Activated B cell treated with CpG ODN at 0.5 μM for 24 hours (primary cell): Measurements from ENCODE around the gene CXorf58. TPM values are rescaled to one million over a fixed set of nuclear protein-coding genes. Genes with fewer than 3 reads are reported as not detected.
A peak's percentile ranks its signal among the peaks of the same experiment; 100 is the strongest.
"Not testable (repeated sequence)": the region's sequence is repeated elsewhere in the genome, so short reads cannot be mapped to it uniquely, and the experiment has no call there.

ENCODE experiments used
- ATAC-seq: fragments of 200-7000 bp; cut with Tn5 transposase; one replicate; pipeline ENCODE4 v1.10.0; 2021; ENCODE audit warnings: low read depth, mild to moderate bottlenecking, moderate library complexity
- CTCF ChIA-PET: fragments of 350-600 bp; sonication (Branson Sonifier 250); formaldehyde crosslinking; loops from one replicate; lab custom pipeline; 2021; ENCODE audit warnings: antibody characterized with exemption; lab: Charles Lee
- POLR2A ChIA-PET: fragments of 350-600 bp; sonication (Branson Sonifier 250); formaldehyde crosslinking; loops from one replicate; lab custom pipeline; 2021; ENCODE audit warnings: antibody characterized with exemption; lab: Charles Lee
- DNase-seq: peaks from one replicate; pipeline ENCODE4 v3.0.0; 2022
- H3K27ac Mint-ChIP-seq: one replicate; pipeline ENCODE4 v1.8.0; 2020; ENCODE audit warnings: mixed read lengths
- H3K27me3 Mint-ChIP-seq: one replicate; pipeline ENCODE4 v1.8.0; 2021; ENCODE audit warnings: mixed read lengths
- H3K36me3 Mint-ChIP-seq: one replicate; pipeline ENCODE4 v1.8.0; 2021; ENCODE audit warnings: low read depth, mixed read lengths
- H3K4me1 Mint-ChIP-seq: one replicate; pipeline ENCODE4 v1.8.0; 2021; ENCODE audit warnings: mixed read lengths
- H3K4me3 Mint-ChIP-seq: one replicate; pipeline ENCODE4 v1.8.0; 2020; ENCODE audit warnings: mild to moderate bottlenecking, mixed read lengths
- H3K9me3 Mint-ChIP-seq: one replicate; pipeline ENCODE4 v1.8.0; 2020; ENCODE audit warnings: mixed read lengths
- intact Hi-C: fragments of 100-400 bp; cut with micrococcal nuclease; formaldehyde crosslinking; loops from one replicate; pipeline ENCODE4 v1.15.1; 2024
- total RNA-seq: library from RNA; stranded (reverse); gene quantifications from 2 replicates; pipeline ENCODE4 v1.2.3, GENCODE V29; 2022
- TF ChIP-seq, protein P1 (sequence below): fragments of 200-600 bp; IDR thresholded peaks from one replicate; pipeline ENCODE4 v1.8.0; 2022; ENCODE audit warnings: antibody characterized with exemption, mild to moderate bottlenecking

CXorf58 gene
- total RNA-seq, 1 donor from 2014 or later, result not detected

DNA sequence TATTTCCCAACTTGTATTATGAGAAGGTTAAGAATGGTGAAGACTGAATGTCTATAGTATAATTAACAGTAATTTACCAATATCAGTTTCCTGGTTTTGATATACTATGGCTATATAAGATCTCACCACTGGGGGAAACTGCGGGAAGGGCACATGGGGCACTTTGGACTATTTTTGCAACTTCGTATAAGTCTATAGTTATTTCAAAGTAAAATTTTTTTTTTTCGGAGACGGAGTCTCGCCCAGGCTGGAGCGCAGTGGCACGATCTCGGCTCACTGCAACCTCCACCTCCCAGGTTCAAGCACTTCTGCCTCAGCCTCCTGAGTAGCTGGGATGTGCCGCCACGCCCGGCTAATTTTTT lies 46.1 kb downstream of the CXorf58 start:
- ChIA-PET POLR2A (interaction anchor here (0.9 to 1.5 kb wide), 3 partner anchors 46 to 100 kb away, joined by 3 to 12 read pairs (median 4); partner anchors contain the start of gene EIF2S3), CTCF (no interaction called here)
- Mint-ChIP-seq H3K9me3 (no peaks in the 10 kb centered on the region), H3K27me3 (no peaks in the 10 kb centered on the region), H3K27ac (peak overlapping the region; percentile 90), H3K4me1 (peaks cover 12% of the 10 kb centered on the region), H3K4me3 (peak overlapping the region; percentile 72), H3K36me3 (no peaks in the 10 kb centered on the region)
- TF ChIP-seq, protein P1, sequence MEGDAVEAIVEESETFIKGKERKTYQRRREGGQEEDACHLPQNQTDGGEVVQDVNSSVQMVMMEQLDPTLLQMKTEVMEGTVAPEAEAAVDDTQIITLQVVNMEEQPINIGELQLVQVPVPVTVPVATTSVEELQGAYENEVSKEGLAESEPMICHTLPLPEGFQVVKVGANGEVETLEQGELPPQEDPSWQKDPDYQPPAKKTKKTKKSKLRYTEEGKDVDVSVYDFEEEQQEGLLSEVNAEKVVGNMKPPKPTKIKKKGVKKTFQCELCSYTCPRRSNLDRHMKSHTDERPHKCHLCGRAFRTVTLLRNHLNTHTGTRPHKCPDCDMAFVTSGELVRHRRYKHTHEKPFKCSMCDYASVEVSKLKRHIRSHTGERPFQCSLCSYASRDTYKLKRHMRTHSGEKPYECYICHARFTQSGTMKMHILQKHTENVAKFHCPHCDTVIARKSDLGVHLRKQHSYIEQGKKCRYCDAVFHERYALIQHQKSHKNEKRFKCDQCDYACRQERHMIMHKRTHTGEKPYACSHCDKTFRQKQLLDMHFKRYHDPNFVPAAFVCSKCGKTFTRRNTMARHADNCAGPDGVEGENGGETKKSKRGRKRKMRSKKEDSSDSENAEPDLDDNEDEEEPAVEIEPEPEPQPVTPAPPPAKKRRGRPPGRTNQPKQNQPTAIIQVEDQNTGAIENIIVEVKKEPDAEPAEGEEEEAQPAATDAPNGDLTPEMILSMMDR, result no peak
- DNase-seq (no peak), ATAC-seq (peak; percentile 29)
- intact Hi-C loops, result loop anchor here (2.0 to 10.0 kb wide), 4 partner anchors 45 to 198 kb away; partner anchors contain the start of genes CXorf58 and EIF2S3

DNA sequence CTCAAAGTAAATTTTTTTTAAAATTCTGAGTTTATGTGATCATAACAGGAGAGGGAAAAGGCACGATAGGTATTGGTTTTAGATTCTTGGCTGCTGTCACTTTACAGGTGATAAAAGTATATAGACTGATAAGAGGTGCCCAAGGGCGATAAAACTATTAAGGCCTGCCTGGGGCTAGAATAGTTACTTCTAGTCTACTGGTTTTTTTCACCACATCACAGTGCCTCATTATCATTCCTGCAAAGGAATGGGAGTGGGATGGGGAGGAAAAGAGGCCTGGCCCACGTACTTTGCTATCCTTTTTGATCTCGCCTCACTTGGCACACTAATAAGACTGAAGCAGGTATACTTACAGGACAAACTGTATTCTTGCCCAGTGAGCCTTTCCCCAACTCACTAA lies 46.6 kb downstream of the CXorf58 start:
- Mint-ChIP-seq H3K4me1 (peaks cover 12% of the 10 kb centered on the region), H3K4me3 (no peak overlapping the region), H3K27me3 (no peaks in the 10 kb centered on the region), H3K36me3 (no peaks in the 10 kb centered on the region), H3K27ac (no peak overlapping the region), H3K9me3 (no peaks in the 10 kb centered on the region)
- ChIA-PET CTCF (no interaction called here), POLR2A (no interaction called here)
- TF ChIP-seq, protein P1, result no peak
- no peak for DNase-seq
- intact Hi-C loops, result loop anchor here (5.0 to 10.0 kb wide), 2 partner anchors 100 to 198 kb away; partner anchors contain the start of gene EIF2S3
- ATAC-seq, result no peak

DNA sequence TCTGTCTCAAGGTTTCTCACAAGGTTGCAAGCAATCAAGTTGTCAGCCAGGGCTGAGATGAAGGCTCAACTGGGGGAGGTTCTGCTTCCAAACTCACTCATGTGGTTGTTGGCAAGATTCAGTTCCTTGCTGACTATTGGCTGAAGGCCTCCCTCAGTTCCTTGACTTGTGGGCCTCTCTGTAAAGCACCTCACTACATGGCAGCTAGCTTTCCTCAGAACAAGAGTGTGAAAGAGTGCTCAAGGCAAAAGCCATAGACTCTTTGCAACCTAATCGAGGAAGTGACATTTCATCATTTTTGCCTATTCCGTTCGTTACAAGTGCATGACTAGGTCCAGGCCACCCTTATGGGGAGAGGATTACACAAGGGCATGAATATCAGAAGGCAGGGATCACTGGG lies 52.0 kb downstream of the CXorf58 start:
- CTCF ChIA-PET, result no interaction called here
- no peaks in the 10 kb centered on the region for H3K9me3 Mint-ChIP-seq
- H3K36me3 Mint-ChIP-seq, result no peaks in the 10 kb centered on the region
- no peaks in the 10 kb centered on the region for H3K4me1 Mint-ChIP-seq
- TF ChIP-seq, protein P1, result no peak
- no peak for ATAC-seq
- POLR2A ChIA-PET, result interaction anchor here (0.5 kb wide), 1 partner anchor 206 kb away, joined by 6 read pairs; no protein-coding TSS in a partner anchor
- intact Hi-C loops, result loop anchor here (10.0 kb wide), 1 partner anchor 95 kb away; the partner anchor contains the start of gene EIF2S3
- H3K27ac Mint-ChIP-seq, result no peak overlapping the region
- no peaks in the 10 kb centered on the region for H3K27me3 Mint-ChIP-seq
- DNase-seq, result no peak
- no peak overlapping the region for H3K4me3 Mint-ChIP-seq

DNA sequence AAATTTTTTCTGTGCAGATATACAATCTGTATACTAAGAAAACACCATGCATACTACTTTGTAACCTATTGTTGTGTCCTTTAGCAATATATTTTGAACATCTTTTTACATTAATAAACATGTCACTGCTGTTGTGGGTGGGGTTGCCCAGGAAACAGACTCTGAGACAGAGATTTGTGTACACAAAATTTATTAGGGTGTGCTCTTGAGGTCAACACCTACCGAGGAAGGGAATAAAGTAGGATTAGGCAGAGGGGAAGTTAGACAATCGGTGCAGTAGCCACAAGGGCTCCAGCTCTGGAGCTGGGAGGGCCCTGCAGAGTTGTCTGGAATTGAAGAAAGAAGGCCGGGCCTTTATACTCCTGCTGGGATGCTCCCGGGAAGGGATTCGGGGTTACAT lies 56.4 kb downstream of the CXorf58 start:
- Mint-ChIP-seq H3K27ac (no peak overlapping the region), H3K27me3 (no peaks in the 10 kb centered on the region), H3K36me3 (no peaks in the 10 kb centered on the region), H3K9me3 (no peaks in the 10 kb centered on the region), H3K4me3 (no peak overlapping the region), H3K4me1 (no peaks in the 10 kb centered on the region)
- DNase-seq, result no peak
- no peak for ATAC-seq
- intact Hi-C loops, result no loop called here
- CTCF ChIA-PET, result no interaction called here
- TF ChIP-seq, protein P1, result no peak
- POLR2A ChIA-PET, result no interaction called here

DNA sequence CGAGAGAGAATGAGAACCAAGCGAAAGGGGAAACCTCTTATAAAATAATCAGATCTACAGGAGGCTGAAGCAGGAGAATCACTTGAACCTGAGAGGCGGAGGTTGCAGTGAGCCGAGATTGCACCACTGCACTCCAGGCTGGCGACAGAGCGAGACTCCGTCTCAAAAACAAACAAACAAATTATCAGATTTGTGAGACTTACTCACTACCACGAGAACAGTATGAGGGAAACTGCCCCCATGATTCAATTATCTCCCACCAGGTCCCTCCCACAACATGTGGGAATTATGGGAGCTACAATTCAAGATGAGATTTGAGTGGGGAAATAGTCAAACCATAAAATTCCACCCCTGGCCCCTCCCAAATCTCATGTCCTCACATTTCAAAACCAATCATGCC lies 57.8 kb downstream of the CXorf58 start:
- H3K9me3 Mint-ChIP-seq, POLR2A ChIA-PET, CTCF ChIA-PET, H3K27me3 Mint-ChIP-seq, DNase-seq, ATAC-seq, H3K4me3 Mint-ChIP-seq, H3K4me1 Mint-ChIP-seq, H3K36me3 Mint-ChIP-seq, intact Hi-C loops, H3K27ac Mint-ChIP-seq: not testable (repeated sequence)

DNA sequence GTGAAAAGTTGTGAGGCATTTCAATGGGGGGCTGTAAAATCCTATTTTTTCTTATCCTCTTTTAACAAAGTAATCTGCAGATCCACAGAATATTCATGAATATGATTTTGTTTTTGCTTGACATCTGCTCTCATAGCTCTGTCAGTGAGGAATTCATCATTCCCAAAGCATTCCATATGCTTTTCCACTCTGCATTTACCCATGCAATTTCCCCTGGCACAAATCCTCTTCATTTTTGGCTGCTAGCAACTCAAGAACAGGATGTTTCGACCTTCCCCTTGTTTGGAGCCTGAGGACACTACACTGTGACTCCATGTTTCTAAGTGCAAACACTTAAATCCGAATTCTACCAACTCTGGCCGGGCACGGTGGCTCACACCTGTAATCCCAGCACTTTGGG lies 70.7 kb downstream of the CXorf58 start:
- DNase-seq (no peak), ATAC-seq (no peak)
- Mint-ChIP-seq H3K4me3 (no peak overlapping the region), H3K4me1 (no peaks in the 10 kb centered on the region), H3K9me3 (no peaks in the 10 kb centered on the region), H3K36me3 (peaks cover 9% of the 10 kb centered on the region), H3K27me3 (no peaks in the 10 kb centered on the region), H3K27ac (no peak overlapping the region)
- CTCF ChIA-PET, result no interaction called here
- TF ChIP-seq, protein P1, result no peak
- POLR2A ChIA-PET, result no interaction called here
- intact Hi-C loops, result no loop called here
